ENCODE measurements around the gene MGP.

Gene MGP

DNA sequence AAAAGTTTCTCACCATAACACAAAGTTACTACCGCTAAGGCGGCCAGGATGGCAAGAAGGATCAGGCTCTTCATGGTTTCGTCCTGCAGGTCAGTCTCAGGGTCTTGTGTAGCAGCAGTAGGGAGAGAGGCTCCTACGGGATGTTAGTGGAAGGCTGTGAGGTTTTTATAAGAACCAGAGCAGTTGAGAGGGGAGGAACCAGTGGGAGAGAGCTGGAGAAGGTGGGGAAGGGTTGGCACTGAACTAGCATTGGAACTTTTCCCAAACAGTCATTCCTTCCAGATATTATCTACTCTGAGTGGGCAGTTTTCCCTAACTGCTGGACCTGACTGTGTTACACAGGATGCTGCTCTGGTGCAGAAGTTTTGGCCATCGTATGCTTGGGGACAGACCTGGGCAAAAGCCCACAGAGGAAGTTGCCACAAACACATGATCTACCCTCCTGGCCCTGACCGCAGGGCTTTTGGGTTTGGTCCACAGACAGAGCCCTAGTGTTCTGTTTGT, at the start of gene MGP:
Gene MGP (minus strand): TSS at position 137 of the 504 bp plus-strand sequence. CDS start 63 bp downstream, at position 74.
- DNase-seq = peak; percentile 10

GRCh38 chr12:14935031-14935430, 49.4 kb upstream of the MGP start:
- no peak for DNase-seq

GRCh38 chr12:14934511-14934910, 48.9 kb upstream of the MGP start:
- no peak for DNase-seq

GRCh38 chr12:14931791-14932560, 46.3 kb upstream of the MGP start:
- DNase-seq = no peak

DNA sequence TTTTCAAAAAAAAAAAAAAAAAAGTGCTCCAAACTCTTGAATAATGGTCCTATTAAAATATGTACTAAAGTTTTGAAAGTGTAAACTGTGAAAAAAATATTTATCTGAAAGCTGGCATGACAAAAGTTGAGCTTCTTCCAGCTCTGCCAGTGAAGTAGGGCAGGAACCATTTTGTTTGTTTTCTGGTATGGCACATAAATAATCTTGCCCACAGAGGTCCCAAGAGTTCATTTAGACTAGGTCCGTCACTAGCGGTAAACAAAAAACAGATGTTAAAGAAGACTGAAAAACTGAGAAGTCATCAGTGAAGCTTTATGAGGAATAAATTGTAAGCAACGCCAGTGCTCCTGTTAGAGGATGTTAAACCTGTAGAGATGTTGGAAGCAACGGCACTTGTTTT, 45.7 kb upstream of the MGP start:
- DNase-seq = no peak

- DNase-seq = no peak
Observed at GRCh38 chr12:14930299-14930698, 44.6 kb upstream of the MGP start.

GRCh38 chr12:14928931-14929330, 43.3 kb upstream of the MGP start:
- no peak for DNase-seq

DNA sequence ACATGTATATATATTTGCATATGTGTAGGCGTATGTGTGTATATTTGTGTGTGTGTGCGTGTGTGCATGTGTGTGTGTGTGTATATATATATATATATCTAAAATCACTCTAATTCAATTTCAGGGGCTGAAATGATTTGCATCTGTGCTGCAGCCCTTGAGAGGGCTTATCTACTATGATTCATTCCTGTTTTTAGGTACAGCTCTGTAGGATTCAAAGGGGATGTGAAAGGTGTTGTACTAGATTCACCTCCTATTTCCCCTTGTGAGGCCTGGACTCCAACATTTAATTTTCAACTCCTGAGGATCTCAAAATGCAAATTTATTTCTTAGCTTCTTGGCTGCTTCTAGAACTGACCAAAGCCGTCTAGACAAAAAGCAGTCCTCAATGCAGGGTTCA, 41.6 kb upstream of the MGP start:
- DNase-seq = no peak

DNA sequence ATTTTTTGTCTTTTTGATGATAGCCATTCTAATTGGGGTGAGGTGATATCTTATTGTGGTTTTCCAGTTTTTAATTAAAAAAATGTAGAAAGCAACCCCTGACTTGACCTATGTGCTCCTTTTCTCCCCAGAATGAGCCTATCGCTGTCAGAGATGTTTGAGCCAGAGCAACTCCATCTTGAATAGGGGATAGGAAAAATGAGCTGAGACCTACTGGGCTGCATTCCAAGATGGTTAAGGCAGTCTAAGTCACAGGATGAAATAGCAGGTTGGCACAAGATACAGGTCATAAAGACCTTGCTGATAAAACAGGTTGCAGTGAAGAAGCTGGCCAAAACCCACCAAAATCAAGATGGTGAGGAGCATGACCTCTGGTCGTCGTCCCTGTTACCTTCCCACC, 38.9 kb upstream of the MGP start:
- no peak for DNase-seq

- DNase-seq = no peak
Observed at GRCh38 chr12:14923944-14924343, 38.3 kb upstream of the MGP start.

DNA sequence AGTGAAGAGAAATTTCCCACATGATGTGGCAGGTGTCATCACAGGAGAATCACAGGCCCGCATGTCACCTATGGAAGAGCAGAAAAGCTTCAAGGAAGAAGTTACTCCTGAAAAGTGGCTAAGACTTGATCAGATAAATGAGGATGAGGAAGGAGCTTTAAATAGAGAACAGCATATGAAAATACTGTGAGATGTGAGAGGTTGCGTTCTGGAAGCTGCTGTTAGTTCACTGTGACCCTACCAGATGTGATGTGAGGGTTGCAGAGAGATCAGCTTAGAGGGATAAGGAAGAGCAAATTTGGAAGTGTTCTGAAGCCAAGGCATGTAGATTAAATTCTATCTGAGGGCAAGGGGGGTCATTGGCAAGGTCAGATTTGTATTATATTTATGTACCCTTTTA, 35.6 kb upstream of the MGP start:
- DNase-seq = no peak

DNA sequence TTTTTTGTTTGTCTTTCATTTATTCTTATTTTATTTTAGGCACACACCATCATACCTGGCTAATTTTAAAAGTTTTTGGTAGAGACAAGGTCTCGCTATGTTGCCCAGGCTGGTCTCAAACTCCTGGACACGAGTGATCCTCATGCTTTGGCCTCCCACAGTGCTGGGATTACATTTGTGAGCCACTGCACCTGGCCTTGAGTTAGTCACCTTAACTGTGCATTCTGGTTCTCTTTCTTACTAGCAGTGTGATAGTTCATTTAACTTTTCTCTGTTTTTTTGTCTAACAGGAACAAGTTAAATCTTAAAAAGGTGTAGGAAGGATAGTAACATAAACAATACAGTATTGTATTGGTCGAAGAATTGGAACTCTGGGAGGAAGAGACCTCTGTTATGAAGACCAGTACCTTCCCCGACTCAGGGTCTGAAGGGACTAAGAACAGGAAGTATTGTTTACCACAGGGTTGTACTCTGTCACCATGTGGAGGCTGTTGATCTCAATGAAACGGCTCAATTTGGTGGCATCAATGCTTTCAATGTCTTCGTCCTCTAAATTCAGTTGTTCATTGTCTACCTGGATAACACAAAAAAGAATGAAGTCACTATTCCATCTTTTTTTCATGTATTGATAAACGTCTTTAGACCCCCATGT, 34.9 kb upstream of the MGP start:
- no peak for DNase-seq

- no peak for DNase-seq
Observed at GRCh38 chr12:14919455-14919854, 33.8 kb upstream of the MGP start.

DNA sequence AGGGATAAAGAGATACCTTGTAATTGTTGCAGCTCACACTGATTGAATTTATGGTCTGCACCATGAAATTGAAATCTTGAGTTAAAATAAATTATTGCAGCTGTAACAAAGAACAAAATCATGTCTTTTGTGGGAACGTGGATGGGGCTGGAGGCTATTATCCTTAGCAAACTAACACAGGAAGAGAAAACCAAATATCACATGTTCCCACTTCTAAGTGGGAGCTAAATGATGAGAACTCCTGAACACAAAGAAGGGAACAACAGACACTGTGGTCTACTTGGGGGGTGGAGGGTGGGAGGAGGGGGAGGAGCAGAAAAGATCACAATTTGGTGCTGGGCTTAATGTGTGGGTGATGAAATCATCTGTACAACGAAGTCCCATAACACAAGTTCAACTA, 30.1 kb upstream of the MGP start:
- no peak for DNase-seq

DNA sequence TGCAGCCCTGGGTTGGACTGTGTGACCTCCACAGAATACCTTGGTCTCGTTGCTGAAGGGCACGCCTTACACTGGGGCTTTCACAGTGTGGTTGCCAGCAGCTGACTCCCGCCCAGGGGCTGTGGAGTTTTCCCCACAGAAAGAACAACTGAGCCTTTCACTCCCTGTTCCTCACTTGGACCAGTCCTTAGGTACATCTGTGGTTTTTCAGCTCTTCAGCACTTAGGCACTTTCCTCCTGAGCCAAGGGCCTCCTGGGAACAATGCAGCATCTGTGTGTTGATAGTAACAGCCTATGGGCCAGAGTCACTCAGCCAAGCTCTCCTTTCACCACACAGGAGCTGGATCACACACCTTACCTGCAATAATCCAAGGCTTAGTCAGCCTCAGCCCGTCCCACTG, 27.7 kb upstream of the MGP start:
- no peak for DNase-seq

DNA sequence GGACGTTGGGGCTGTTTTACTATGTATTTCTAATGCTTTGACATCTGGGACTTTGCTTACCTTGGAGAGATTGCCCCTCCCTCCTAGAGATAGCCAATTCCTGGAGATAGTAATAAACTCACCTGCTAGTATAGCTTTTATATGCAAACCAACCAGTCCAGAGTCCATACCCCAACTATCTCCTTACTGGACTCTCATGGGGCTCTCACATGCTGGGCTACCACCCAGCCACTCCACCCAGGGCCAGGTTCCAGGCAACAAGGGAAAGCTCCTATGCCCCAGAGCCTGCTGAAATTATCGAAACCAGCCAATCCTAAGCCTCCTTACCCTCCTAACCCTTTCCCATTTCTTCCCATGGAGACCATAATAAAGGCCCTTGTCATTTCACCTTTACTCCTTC, 25.5 kb upstream of the MGP start:
- no peak for DNase-seq

DNA sequence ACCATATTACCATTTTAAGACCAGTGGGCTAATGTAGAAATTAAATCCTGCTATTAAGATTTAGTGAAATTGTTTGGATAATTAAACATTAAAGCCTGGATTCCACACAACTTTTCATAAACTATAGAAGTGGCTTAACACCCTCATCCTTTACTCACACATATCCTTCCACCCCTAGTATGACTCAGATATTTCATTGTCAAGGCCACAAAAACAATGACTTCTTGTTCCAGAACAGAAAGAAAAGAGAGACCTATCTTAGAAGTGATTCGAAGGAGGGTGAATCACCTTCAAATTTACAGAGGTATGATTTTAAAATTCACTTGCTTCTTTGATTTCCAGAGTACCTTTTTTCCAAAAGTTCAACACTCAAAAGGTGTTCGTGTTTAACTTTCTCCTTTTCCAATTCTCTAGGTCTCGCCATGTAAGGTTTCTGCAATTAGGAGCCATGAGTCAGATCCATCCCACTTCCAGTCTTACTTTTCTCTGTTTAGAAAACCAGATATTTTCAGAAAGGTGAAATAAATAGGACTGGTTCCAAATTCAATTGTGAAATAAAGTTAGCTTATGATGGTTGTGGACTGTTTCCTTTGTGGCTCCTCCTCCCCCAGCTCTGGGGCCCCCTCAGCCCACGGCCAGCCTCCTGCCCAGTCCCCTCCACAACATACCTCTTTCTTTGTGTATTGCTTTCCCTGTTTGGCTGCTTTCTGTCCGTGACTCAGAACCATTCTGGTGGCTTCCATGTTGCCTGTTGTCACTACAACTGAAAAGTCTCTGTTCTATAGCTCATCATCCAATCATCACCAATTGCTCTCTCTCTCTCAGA, 24.6 kb upstream of the MGP start:
- DNase-seq = no peak

DNA sequence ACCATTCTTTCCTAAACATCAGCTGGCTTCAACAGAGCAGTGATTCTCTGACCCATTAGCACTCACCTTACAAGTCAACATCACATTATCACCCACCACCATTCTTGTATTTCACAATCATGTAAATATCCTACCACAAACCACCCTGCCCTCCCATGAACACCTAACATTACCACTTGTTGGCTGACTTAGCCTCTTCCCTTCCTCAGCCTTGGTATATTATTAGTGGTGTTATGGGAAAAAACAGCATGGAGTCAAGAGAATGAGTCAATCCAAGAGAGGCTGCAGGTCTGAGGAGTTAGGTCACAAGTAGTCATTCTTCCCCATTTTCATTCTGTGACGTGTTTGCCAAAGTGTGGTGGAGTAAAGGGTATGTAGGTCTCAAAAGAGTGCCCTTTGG, 22.3 kb upstream of the MGP start:
- no peak for DNase-seq

- DNase-seq = no peak
Observed at GRCh38 chr12:14906114-14906513, 20.5 kb upstream of the MGP start.

DNA sequence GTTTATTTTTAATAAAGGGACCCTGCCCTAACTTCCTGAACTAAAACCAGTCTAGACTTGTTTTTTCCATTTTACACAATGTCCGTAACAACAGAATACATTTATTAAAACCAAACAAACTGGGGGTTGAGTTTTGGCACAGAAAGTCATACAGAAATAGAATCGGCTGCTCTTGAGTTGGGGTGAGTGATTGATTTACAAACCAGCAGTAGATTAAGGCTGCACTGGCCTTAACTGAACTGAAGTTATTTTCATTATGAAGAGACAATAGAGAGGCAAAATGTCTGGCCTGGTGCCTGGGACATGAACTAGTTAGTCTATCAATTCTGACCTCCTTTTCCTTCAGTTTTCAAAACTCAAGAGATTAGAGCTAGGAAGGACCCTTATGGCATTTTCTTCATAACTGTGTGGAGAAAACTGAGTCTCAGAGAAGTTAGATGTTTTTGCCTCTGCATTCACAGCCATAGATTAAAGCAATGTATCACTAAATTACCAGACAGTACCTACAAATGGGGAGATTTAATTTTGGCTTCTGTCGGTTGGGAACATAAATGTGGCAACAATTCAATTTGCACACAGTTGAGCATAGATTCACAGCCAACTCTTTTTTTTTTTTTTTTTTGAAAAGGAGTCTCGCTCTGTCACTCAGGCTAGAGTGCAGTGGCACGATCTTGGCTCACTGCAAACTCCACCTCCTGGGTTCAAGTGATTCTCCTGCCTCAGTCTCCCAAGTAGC, 19.8 kb upstream of the MGP start:
- no peak for DNase-seq

- DNase-seq = no peak
Observed at GRCh38 chr12:14904854-14905253, 19.2 kb upstream of the MGP start.

- DNase-seq = no peak
Observed at GRCh38 chr12:14903386-14904098, 17.9 kb upstream of the MGP start.

Measured in NCI-H1105 (cell line).